Activated T-helper 17 cell treated with anti-CD3 and anti-CD28 coated beads, Interleukin-2, amount 50 U/mL, for 72 hours (primary cell): Measurements from ENCODE around the gene DDIT3. TPM values are rescaled to one million over a fixed set of nuclear protein-coding genes. Genes with fewer than 3 reads are reported as not detected.
A peak's percentile ranks its signal among the peaks of the same experiment; 100 is the strongest.
"Not testable (repeated sequence)": the region's sequence is repeated elsewhere in the genome, so short reads cannot be mapped to it uniquely, and the experiment has no call there.

Experiments
- ATAC-seq: fragments of 150-1000 bp; cut with Tn5 transposase; replicated peaks from 2 replicates; pipeline ENCODE4 v1.10.0; 2021; ENCODE audit warnings: mild to moderate bottlenecking, moderate library complexity
- H3K27ac Mint-ChIP-seq: one replicate; pipeline ENCODE4 v1.8.0; 2022; ENCODE audit warnings: mixed read lengths
- H3K27me3 Mint-ChIP-seq: one replicate; pipeline ENCODE4 v1.8.0; 2022; ENCODE audit warnings: mixed read lengths
- H3K36me3 Mint-ChIP-seq: one replicate; pipeline ENCODE4 v1.8.0; 2022; ENCODE audit warnings: low read depth, mild to moderate bottlenecking, mixed read lengths
- H3K4me1 Mint-ChIP-seq: one replicate; pipeline ENCODE4 v1.8.0; 2022; ENCODE audit warnings: mixed read lengths
- H3K4me3 Mint-ChIP-seq: one replicate; pipeline ENCODE4 v1.8.0; 2022; ENCODE audit warnings: mild to moderate bottlenecking, mixed read lengths
- H3K9me3 Mint-ChIP-seq: one replicate; pipeline ENCODE4 v1.8.0; 2022; ENCODE audit warnings: mixed read lengths
- total RNA-seq, 2 donors: library from RNA; stranded (reverse); gene quantifications; one replicate each; pipeline ENCODE4 v1.2.3, GENCODE V29; 2022

The DDIT3 gene
- total RNA-seq, 2 donors from 2014 or later = 14.2 to 25.3 TPM

GRCh38 chr12:57515408-57515933, 4.8 kb downstream of the DDIT3 start:
- no peaks in the 10 kb centered on the region for H3K9me3 Mint-ChIP-seq
- ATAC-seq = no peak
- no peaks in the 10 kb centered on the region for H3K27me3 Mint-ChIP-seq
- H3K36me3 Mint-ChIP-seq = peaks cover 100% of the 10 kb centered on the region
- no peak overlapping the region for H3K4me3 Mint-ChIP-seq
- peaks cover 12% of the 10 kb centered on the region for H3K4me1 Mint-ChIP-seq
- H3K27ac Mint-ChIP-seq = no peak overlapping the region

- H3K27me3 Mint-ChIP-seq = no peaks in the 10 kb centered on the region
- no peak overlapping the region for H3K27ac Mint-ChIP-seq
- peaks cover 96% of the 10 kb centered on the region for H3K36me3 Mint-ChIP-seq
- no peak overlapping the region for H3K4me3 Mint-ChIP-seq
- no peaks in the 10 kb centered on the region for H3K9me3 Mint-ChIP-seq
- H3K4me1 Mint-ChIP-seq = peaks cover 12% of the 10 kb centered on the region
- no peak for ATAC-seq
These were observed 5.5 kb downstream of the DDIT3 start for GRCh38 chr12:57514720-57515407.

GRCh38 chr12:57514246-57514645, 6.1 kb downstream of the DDIT3 start:
- ATAC-seq, H3K4me1 Mint-ChIP-seq, H3K4me3 Mint-ChIP-seq, H3K9me3 Mint-ChIP-seq, H3K27ac Mint-ChIP-seq, H3K27me3 Mint-ChIP-seq: not testable (repeated sequence)
- peaks cover 96% of the 10 kb centered on the region for H3K36me3 Mint-ChIP-seq

GRCh38 chr12:57513677-57514076, 6.6 kb downstream of the DDIT3 start:
- H3K36me3 Mint-ChIP-seq = peaks cover 96% of the 10 kb centered on the region
- ATAC-seq, H3K4me3 Mint-ChIP-seq, H3K9me3 Mint-ChIP-seq, H3K27me3 Mint-ChIP-seq, H3K27ac Mint-ChIP-seq, H3K4me1 Mint-ChIP-seq: not testable (repeated sequence)

GRCh38 chr12:57513266-57513665, 7.0 kb downstream of the DDIT3 start:
- Mint-ChIP-seq H3K27ac (peak overlapping the region; percentile 8), H3K9me3 (no peaks in the 10 kb centered on the region), H3K36me3 (peaks cover 96% of the 10 kb centered on the region), H3K4me1 (peaks cover 3% of the 10 kb centered on the region), H3K27me3 (no peaks in the 10 kb centered on the region), H3K4me3 (no peak overlapping the region)
- ATAC-seq = no peak

GRCh38 chr12:57512665-57513064, 7.6 kb downstream of the DDIT3 start:
- H3K4me1 Mint-ChIP-seq = no peaks in the 10 kb centered on the region
- ATAC-seq = no peak
- no peak overlapping the region for H3K4me3 Mint-ChIP-seq
- no peaks in the 10 kb centered on the region for H3K27me3 Mint-ChIP-seq
- no peaks in the 10 kb centered on the region for H3K9me3 Mint-ChIP-seq
- H3K36me3 Mint-ChIP-seq = peaks cover 96% of the 10 kb centered on the region
- H3K27ac Mint-ChIP-seq = peak overlapping the region; percentile 8

GRCh38 chr12:57511588-57512325, 8.6 kb downstream of the DDIT3 start:
- peaks cover 88% of the 10 kb centered on the region for H3K36me3 Mint-ChIP-seq
- ATAC-seq = peak; percentile 5
- no peaks in the 10 kb centered on the region for H3K27me3 Mint-ChIP-seq
- H3K4me3 Mint-ChIP-seq = no peak overlapping the region
- no peaks in the 10 kb centered on the region for H3K4me1 Mint-ChIP-seq
- no peaks in the 10 kb centered on the region for H3K9me3 Mint-ChIP-seq
- H3K27ac Mint-ChIP-seq = peak overlapping the region; percentile 81

- no peaks in the 10 kb centered on the region for H3K27me3 Mint-ChIP-seq
- no peak overlapping the region for H3K27ac Mint-ChIP-seq
- no peak for ATAC-seq
- H3K4me1 Mint-ChIP-seq = no peaks in the 10 kb centered on the region
- no peak overlapping the region for H3K4me3 Mint-ChIP-seq
- no peaks in the 10 kb centered on the region for H3K9me3 Mint-ChIP-seq
- H3K36me3 Mint-ChIP-seq = peaks cover 88% of the 10 kb centered on the region
These were observed 9.2 kb downstream of the DDIT3 start for GRCh38 chr12:57511161-57511560.

- H3K4me1 Mint-ChIP-seq, H3K4me3 Mint-ChIP-seq, H3K27me3 Mint-ChIP-seq, H3K27ac Mint-ChIP-seq, H3K9me3 Mint-ChIP-seq, ATAC-seq: not testable (repeated sequence)
- H3K36me3 Mint-ChIP-seq = peaks cover 88% of the 10 kb centered on the region
These were observed 12.5 kb downstream of the DDIT3 start for GRCh38 chr12:57507796-57508195.

- H3K36me3 Mint-ChIP-seq = peaks cover 88% of the 10 kb centered on the region
- not testable (repeated sequence) for H3K4me1 Mint-ChIP-seq, H3K27ac Mint-ChIP-seq, ATAC-seq, H3K4me3 Mint-ChIP-seq, H3K9me3 Mint-ChIP-seq, H3K27me3 Mint-ChIP-seq
These were observed 13.8 kb downstream of the DDIT3 start for GRCh38 chr12:57506541-57506940.

GRCh38 chr12:57502311-57502969, 17.9 kb downstream of the DDIT3 start:
- H3K9me3 Mint-ChIP-seq, H3K4me3 Mint-ChIP-seq, H3K27me3 Mint-ChIP-seq, ATAC-seq, H3K27ac Mint-ChIP-seq, H3K4me1 Mint-ChIP-seq: not testable (repeated sequence)
- peaks cover 93% of the 10 kb centered on the region for H3K36me3 Mint-ChIP-seq

- Mint-ChIP-seq H3K4me3 (no peak overlapping the region), H3K27me3 (no peaks in the 10 kb centered on the region), H3K9me3 (no peaks in the 10 kb centered on the region), H3K4me1 (peaks cover 5% of the 10 kb centered on the region), H3K36me3 (peaks cover 99% of the 10 kb centered on the region), H3K27ac (no peak overlapping the region)
- no peak for ATAC-seq
These were observed 20.1 kb downstream of the DDIT3 start for GRCh38 chr12:57500213-57500612.

GRCh38 chr12:57498571-57498970, 21.7 kb downstream of the DDIT3 start:
- peaks cover 5% of the 10 kb centered on the region for H3K4me1 Mint-ChIP-seq
- H3K27ac Mint-ChIP-seq = peak overlapping the region; percentile 24
- H3K36me3 Mint-ChIP-seq = peaks cover 97% of the 10 kb centered on the region
- H3K4me3 Mint-ChIP-seq = no peak overlapping the region
- ATAC-seq = no peak
- no peaks in the 10 kb centered on the region for H3K9me3 Mint-ChIP-seq
- H3K27me3 Mint-ChIP-seq = no peaks in the 10 kb centered on the region

- no peak for ATAC-seq
- H3K27ac Mint-ChIP-seq = peak overlapping the region; percentile 24
These were observed 22.2 kb downstream of the DDIT3 start for GRCh38 chr12:57498132-57498502.

More at GRCh38 chr12:57498132-57498502, 22.2 kb downstream of the DDIT3 start:
- H3K4me1 Mint-ChIP-seq = peaks cover 5% of the 10 kb centered on the region
- no peaks in the 10 kb centered on the region for H3K9me3 Mint-ChIP-seq
- H3K4me3 Mint-ChIP-seq = no peak overlapping the region
- peaks cover 93% of the 10 kb centered on the region for H3K36me3 Mint-ChIP-seq
- H3K27me3 Mint-ChIP-seq = no peaks in the 10 kb centered on the region
